Neural crest cell (in vitro differentiated cells): Measurements from ENCODE around the gene SMPD3. TPM values are rescaled to one million over a fixed set of nuclear protein-coding genes. Genes with fewer than 3 reads are reported as not detected.

ENCODE experiments used
- DNase-seq: peaks from one replicate; pipeline ENCODE4 v3.0.0; 2021; ENCODE audit warnings: low read depth, mixed read lengths, low spot score
- H3K27ac Mint-ChIP-seq: one replicate; pipeline ENCODE4 v1.8.0; 2021; ENCODE audit warnings: mild to moderate bottlenecking, mixed read lengths; ENCODE audit not compliant: unreplicated experiment
- H3K27me3 Mint-ChIP-seq: 2 replicates; pipeline ENCODE4 v1.8.0; 2021; ENCODE audit warnings: low read depth, mild to moderate bottlenecking, mixed read lengths
- H3K36me3 Mint-ChIP-seq: 2 replicates; pipeline ENCODE4 v1.8.0; 2021; ENCODE audit warnings: low read depth, mild to moderate bottlenecking, mixed read lengths
- H3K4me1 Mint-ChIP-seq: 2 replicates; pipeline ENCODE4 v1.8.0; 2021; ENCODE audit warnings: mixed read lengths
- H3K4me3 Mint-ChIP-seq: one replicate; pipeline ENCODE4 v1.8.0; 2021; ENCODE audit warnings: mild to moderate bottlenecking, mixed read lengths
- H3K9me3 Mint-ChIP-seq: 2 replicates; pipeline ENCODE4 v1.8.0; 2021; ENCODE audit warnings: mixed read lengths
- total RNA-seq: library from RNA; stranded (reverse); gene quantifications from 2 replicates; pipeline ENCODE4 v1.2.1, GENCODE V29; 2021
- TF ChIP-seq, protein P1 (sequence below): fragments of 200-600 bp; sonication (generic); conservative IDR thresholded peaks from 2 replicates; pipeline ENCODE4 v1.5.0; 2021; ENCODE audit warnings: antibody characterized with exemption, mild to moderate bottlenecking

SMPD3 gene
- total RNA-seq, 1 donor from 2014 or later: 3.8 TPM

- Mint-ChIP-seq H3K27ac (no peak overlapping the region), H3K4me3 (no peak overlapping the region)
Measured at GRCh38 chr16:68492151-68492542, 43.8 kb upstream of the SMPD3 start.

GRCh38 chr16:68491576-68491950, 43.3 kb upstream of the SMPD3 start:
- Mint-ChIP-seq H3K4me1 (peaks cover 14% of the 10 kb centered on the region), H3K4me3 (no peak overlapping the region), H3K36me3 (no peaks in the 10 kb centered on the region), H3K27ac (no peak overlapping the region), H3K27me3 (no peaks in the 10 kb centered on the region), H3K9me3 (no peaks in the 10 kb centered on the region)
- no peak for DNase-seq
- TF ChIP-seq, protein P1, sequence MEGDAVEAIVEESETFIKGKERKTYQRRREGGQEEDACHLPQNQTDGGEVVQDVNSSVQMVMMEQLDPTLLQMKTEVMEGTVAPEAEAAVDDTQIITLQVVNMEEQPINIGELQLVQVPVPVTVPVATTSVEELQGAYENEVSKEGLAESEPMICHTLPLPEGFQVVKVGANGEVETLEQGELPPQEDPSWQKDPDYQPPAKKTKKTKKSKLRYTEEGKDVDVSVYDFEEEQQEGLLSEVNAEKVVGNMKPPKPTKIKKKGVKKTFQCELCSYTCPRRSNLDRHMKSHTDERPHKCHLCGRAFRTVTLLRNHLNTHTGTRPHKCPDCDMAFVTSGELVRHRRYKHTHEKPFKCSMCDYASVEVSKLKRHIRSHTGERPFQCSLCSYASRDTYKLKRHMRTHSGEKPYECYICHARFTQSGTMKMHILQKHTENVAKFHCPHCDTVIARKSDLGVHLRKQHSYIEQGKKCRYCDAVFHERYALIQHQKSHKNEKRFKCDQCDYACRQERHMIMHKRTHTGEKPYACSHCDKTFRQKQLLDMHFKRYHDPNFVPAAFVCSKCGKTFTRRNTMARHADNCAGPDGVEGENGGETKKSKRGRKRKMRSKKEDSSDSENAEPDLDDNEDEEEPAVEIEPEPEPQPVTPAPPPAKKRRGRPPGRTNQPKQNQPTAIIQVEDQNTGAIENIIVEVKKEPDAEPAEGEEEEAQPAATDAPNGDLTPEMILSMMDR: no peak

More at GRCh38 chr16:68492151-68492542, 43.8 kb upstream of the SMPD3 start:
- Mint-ChIP-seq H3K4me1 (peaks cover 8% of the 10 kb centered on the region), H3K27me3 (no peaks in the 10 kb centered on the region), H3K9me3 (no peaks in the 10 kb centered on the region), H3K36me3 (no peaks in the 10 kb centered on the region)
- no peak for DNase-seq
- TF ChIP-seq, protein P1: no peak

DNA sequence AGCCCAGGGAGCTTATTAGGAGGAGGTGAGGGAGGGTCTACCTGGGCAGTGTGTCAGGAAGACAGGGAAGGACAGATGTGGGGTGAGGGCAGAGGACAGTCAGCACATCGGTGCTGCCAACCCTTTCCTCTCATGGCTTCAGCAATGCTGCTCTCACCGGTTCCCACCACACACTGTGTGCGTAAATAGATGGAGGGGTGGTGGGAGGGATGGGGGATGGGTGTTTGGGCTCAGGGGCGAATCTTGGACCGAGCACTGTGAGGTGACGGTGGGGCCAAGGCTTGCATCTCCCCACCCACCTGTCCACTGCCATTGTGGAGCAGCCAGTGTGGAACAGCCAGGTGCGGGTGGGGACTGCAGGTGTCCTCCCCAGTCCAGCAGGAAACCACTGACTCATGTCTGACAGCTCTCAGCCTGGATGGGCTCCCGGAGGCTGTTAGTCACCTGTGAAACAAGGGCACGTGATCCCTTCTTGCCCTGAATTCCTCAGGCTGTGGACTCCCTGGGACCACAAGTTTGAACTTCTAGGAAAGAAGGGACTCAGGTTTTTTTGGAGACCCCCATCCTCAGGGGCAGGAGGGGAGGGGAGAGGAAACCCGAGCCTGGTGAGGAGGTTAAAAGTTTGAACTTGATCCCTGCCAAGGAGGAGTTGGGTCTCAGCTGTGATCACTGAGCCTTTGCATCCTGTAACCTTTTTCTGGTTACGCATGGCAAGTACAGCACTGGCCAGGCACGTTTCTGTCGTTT, 42.7 kb upstream of the SMPD3 start:
- peaks cover 19% of the 10 kb centered on the region for H3K4me1 Mint-ChIP-seq
- no peaks in the 10 kb centered on the region for H3K36me3 Mint-ChIP-seq
- H3K9me3 Mint-ChIP-seq: no peaks in the 10 kb centered on the region
- H3K27ac Mint-ChIP-seq: no peak overlapping the region
- no peak for DNase-seq
- no peaks in the 10 kb centered on the region for H3K27me3 Mint-ChIP-seq
- TF ChIP-seq, protein P1: no peak
- H3K4me3 Mint-ChIP-seq: no peak overlapping the region

GRCh38 chr16:68490358-68490757, 42.0 kb upstream of the SMPD3 start:
- peaks cover 24% of the 10 kb centered on the region for H3K4me1 Mint-ChIP-seq
- H3K27ac Mint-ChIP-seq: no peak overlapping the region
- no peaks in the 10 kb centered on the region for H3K36me3 Mint-ChIP-seq
- H3K4me3 Mint-ChIP-seq: no peak overlapping the region
- no peaks in the 10 kb centered on the region for H3K27me3 Mint-ChIP-seq
- H3K9me3 Mint-ChIP-seq: no peaks in the 10 kb centered on the region
- TF ChIP-seq, protein P1: no peak
- no peak for DNase-seq

GRCh38 chr16:68488554-68488953, 40.2 kb upstream of the SMPD3 start:
- Mint-ChIP-seq H3K9me3 (no peaks in the 10 kb centered on the region), H3K4me1 (peaks cover 24% of the 10 kb centered on the region), H3K4me3 (no peak overlapping the region), H3K27ac (no peak overlapping the region), H3K36me3 (no peaks in the 10 kb centered on the region), H3K27me3 (no peaks in the 10 kb centered on the region)
- TF ChIP-seq, protein P1: no peak
- no peak for DNase-seq
